ENCODE results near the gene HAGHL. TPM values are rescaled to one million over a fixed set of nuclear protein-coding genes. Genes with fewer than 3 reads are reported as not detected.

The HAGHL gene
- total RNA-seq, 2 experiments from 2014 or later: 8.9 to 9.1 TPM

DNA sequence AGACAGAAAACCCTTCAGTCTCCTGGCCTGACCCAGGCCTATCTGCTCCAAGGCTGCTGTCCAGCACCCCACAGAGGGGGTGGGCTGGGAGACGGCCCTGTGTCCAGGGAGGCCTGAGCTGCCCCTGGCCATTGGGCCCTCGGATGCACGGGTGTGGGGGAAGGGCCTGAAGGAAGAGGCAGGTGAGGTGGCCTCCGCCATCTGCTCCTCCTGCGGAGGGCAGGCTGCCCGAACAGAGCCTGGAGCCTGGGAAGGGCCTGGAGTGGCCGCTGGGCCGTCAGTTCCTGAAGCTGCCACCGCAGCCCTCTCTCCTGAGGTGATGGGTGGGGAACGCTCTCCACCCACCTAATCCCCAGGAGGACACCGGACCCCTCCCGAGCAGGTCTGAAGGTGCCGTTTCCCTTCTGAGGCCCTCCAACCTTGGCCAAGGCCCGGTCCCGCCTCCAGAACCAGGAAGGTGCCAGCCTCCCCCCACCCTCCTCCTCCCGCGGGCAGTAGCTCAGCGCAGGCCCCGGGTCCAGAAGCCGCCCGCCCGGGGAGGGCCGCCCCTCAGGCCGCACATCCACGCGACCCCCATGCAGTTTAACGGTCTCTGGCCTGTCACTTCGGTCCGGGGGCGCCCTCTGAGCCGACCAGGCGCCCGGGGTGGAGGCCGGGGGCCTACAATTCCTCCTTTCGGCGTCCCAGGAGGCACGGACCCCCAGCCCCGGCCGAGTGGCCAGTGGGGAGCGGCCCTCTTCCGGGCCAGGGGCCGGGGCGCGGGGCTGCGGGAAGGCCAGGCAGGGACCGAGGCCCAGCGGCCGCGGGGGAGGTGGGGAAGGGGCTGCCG, 22.1 kb upstream of the HAGHL start:
- H3K27me3 Mint-ChIP-seq: peaks cover 60% of the 10 kb centered on the region
- no peak for DNase-seq
- no peak overlapping the region for H3K27ac Mint-ChIP-seq
- ChIA-PET CTCF (interaction anchor here (0.8 to 2.0 kb wide), 2 partner anchors 8 to 15 kb away, joined by 3 to 6 read pairs; no protein-coding TSS in a partner anchor), POLR2A (interaction anchor here (0.8 kb wide), 1 partner anchor 9 kb away, joined by 4 read pairs; no protein-coding TSS in a partner anchor)
- peaks cover 4% of the 10 kb centered on the region for H3K4me1 Mint-ChIP-seq
- H3K4me3 Mint-ChIP-seq: no peak overlapping the region
- no peaks in the 10 kb centered on the region for H3K36me3 Mint-ChIP-seq (ENCODE audit: low read depth)
- H3K9me3 Mint-ChIP-seq: no peaks in the 10 kb centered on the region

DNA sequence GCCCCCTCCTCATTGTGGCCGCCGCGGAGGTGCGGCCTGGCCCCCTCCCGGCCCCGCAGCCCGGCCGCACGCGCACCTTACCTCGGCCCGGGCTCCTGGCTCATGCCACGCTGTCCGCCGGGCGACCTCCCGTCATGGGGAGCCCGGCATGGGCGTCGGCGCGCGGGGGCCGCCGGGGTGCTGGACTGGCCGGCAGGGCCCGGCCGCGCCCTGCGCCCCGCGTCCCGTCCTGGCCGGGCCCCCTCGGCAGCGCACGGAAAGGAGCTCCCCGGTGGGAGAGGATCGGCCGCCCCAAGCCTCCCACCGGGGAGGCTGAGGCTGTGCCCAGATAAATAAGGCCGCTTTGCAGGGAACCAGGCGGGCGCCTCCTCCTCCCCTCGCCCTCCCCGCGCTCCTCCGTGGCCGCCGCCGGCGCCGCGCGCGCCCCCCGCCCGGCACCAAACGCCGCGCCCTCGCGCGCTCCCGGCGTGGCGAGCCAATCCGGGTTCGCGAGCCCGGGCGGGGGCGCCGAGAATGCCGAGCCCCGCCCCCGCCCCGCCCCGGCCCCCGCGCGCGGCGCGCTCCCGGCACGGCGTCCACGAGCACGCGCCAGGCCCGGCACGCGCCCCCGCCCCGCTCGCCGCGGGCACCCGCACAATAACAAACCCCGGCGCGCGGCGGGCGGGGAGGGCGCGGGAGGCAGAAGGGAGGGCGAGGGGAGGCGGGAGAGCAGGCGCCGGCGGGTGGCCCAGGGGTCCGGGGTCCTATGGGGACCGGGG, 21.3 kb upstream of the HAGHL start, which contains the start of gene FBXL16:
FBXL16 (minus strand) TSS at position 371 of the 758 bp plus-strand sequence. CDS start 8,396 bp downstream, outside the sequence.
- peak; percentile 31 for DNase-seq
- H3K9me3 Mint-ChIP-seq: no peaks in the 10 kb centered on the region
- H3K27me3 Mint-ChIP-seq: peaks cover 57% of the 10 kb centered on the region
- no peak within 1 kb of the TSS for H3K4me3 Mint-ChIP-seq
- POLR2A ChIA-PET: interaction anchor here (0.8 kb wide), 1 partner anchor 10 kb away, joined by 4 read pairs; no protein-coding TSS in a partner anchor
- no peaks in the 10 kb centered on the region for H3K36me3 Mint-ChIP-seq (ENCODE audit: low read depth)
- CTCF ChIA-PET: no interaction called here
- no peak within 1 kb of the TSS for H3K27ac Mint-ChIP-seq
- H3K4me1 Mint-ChIP-seq: no peaks in the 10 kb centered on the region

DNA sequence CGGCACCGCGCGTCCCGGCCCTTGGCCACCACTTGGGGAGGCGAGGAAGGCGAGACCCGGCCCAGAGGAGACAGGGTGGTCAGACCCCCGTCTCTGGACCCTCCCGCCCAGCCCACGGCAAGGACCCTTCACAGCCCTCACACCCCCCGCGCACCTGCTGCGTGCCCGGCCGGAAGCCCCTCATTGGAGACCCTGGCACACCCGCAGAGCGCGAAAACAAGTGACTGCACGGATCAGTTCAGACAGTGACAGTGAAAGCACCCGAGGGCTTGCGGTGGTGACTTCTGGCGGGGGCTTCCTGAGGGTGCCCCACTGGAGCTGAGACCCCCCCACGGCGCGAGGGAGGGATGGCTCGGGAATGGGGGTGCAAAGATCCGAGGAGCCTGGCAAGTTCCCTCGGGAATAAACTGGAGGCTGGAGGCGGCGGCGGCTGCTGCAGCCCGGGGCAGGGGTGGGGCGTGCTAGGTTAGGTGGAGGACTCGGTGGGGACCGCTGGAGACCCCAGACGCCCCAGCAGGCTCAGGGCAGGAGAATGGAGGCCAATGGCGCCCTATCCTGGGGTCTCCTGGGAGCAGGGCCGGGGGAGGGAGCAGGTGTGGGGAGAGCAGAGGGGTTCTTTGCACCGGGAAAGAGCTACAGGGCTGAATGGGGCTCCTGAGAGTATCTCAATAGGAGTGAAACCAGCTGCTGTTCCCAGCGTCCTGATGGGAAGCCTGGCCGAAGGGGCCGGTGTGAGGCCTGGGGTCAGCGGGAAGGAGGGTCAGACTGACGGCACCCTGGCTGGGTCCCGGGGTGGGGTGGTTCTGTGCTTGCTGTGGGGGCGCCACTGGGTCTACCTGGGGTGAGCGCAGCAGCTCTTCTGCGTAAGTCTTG, 20.5 kb upstream of the HAGHL start:
- ChIA-PET CTCF (interaction anchor here (1.3 to 1.4 kb wide), 2 partner anchors 10 to 30 kb away, joined by 3 read pairs; no protein-coding TSS in a partner anchor), POLR2A (interaction anchor here (1.1 kb wide), 1 partner anchor 38 kb away, joined by 4 read pairs; the partner anchor contains the start of gene RHOT2)
- Mint-ChIP-seq H3K27me3 (peaks cover 52% of the 10 kb centered on the region), H3K27ac (no peak overlapping the region), H3K4me1 (no peaks in the 10 kb centered on the region), H3K9me3 (no peaks in the 10 kb centered on the region), H3K4me3 (no peak overlapping the region), H3K36me3 (ENCODE audit: low read depth) (no peaks in the 10 kb centered on the region)
- no peak for DNase-seq

DNA sequence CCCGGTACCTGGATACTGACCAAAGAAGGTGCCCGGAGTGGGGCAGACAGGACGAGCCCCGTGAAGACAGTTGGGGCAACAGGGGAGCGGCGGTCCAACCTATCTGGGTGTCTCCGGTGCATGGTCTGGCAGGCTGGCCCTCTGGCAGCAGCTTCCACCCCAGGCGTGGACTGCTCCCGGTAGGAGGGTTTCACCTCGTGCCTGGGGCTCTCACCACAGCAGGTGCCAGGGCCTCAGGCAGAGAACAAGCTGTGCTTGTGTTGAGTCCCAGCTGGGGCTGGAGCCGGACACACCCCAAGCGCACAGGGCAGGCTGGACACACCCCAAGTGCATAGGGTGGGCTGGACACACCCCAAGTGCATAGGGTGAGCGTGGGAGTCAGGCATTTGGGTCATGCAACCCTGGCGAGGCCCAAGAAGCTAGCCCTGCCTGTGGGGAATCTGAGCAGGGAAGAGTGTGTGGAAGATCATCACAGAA, 19.8 kb upstream of the HAGHL start:
- POLR2A ChIA-PET: interaction anchor here (1.1 to 1.8 kb wide), 2 partner anchors 11 to 39 kb away, joined by 4 to 9 read pairs; partner anchors contain the start of gene RHOT2
- no peak overlapping the region for H3K27ac Mint-ChIP-seq
- no peaks in the 10 kb centered on the region for H3K4me1 Mint-ChIP-seq
- peaks cover 46% of the 10 kb centered on the region for H3K27me3 Mint-ChIP-seq
- CTCF ChIA-PET: interaction anchor here (1.3 to 1.4 kb wide), 2 partner anchors 9 to 29 kb away, joined by 3 read pairs; no protein-coding TSS in a partner anchor
- H3K9me3 Mint-ChIP-seq: no peaks in the 10 kb centered on the region
- H3K4me3 Mint-ChIP-seq: no peak overlapping the region
- H3K36me3 Mint-ChIP-seq (ENCODE audit: low read depth): no peaks in the 10 kb centered on the region
- no peak for DNase-seq

DNA sequence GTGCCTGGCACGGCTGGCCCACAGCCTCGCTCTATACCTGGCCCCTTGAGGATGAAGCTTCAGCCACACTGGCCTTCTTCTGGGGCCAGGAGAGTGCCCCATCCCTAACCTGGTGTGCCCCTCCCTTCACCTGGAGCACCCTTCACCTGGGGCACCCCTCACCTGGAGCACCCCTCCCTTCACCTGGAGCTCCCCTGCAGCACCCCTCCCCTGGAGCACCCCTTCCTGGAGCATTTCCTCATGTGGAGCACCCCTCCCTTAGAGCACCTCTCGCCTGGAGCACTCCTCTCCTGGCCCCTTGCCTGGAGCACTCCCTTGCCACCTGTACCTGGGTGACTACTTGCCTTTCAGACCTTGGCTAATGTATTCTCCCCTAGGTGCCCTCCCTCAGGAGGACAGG, 18.9 kb upstream of the HAGHL start:
- no peak overlapping the region for H3K4me3 Mint-ChIP-seq
- DNase-seq: no peak
- no peaks in the 10 kb centered on the region for H3K36me3 Mint-ChIP-seq (ENCODE audit: low read depth)
- H3K9me3 Mint-ChIP-seq: no peaks in the 10 kb centered on the region
- H3K4me1 Mint-ChIP-seq: peaks cover 3% of the 10 kb centered on the region
- ChIA-PET CTCF (no interaction called here), POLR2A (interaction anchor here (1.1 to 1.8 kb wide), 2 partner anchors 12 to 40 kb away, joined by 4 to 9 read pairs; partner anchors contain the start of gene RHOT2)
- no peak overlapping the region for H3K27ac Mint-ChIP-seq
- H3K27me3 Mint-ChIP-seq: peaks cover 41% of the 10 kb centered on the region

DNA sequence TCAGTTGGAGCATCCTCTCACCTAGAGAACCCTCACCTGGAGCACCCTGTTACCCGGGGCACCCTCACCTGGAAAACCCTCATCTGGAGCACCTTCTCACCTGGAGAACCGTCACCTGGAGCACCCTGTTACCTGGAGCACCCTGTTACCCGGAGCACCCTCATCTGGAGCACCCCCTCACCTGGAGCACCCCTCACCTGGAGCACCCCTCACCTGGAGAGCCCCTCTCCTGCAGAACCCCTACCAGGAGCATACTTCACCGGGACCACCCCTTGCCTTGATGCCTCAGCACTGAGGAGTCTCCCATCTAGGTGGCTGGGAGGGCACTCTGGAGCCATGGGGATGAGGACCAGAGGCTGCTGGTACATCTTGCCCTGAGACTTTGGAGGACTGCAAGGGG, 17.9 kb upstream of the HAGHL start:
- CTCF ChIA-PET: interaction anchor here (1.0 kb wide), 1 partner anchor 349 kb away, joined by 4 read pairs; no protein-coding TSS in a partner anchor
- Mint-ChIP-seq H3K36me3 (ENCODE audit: low read depth) (no peaks in the 10 kb centered on the region), H3K4me1 (peaks cover 3% of the 10 kb centered on the region), H3K27me3 (peaks cover 39% of the 10 kb centered on the region), H3K9me3 (no peaks in the 10 kb centered on the region), H3K27ac (no peak overlapping the region), H3K4me3 (no peak overlapping the region)
- DNase-seq: no peak
- POLR2A ChIA-PET: interaction anchor here (1.1 to 1.8 kb wide), 2 partner anchors 13 to 18 kb away, joined by 3 to 9 read pairs; partner anchors contain the start of gene HAGHL

DNA sequence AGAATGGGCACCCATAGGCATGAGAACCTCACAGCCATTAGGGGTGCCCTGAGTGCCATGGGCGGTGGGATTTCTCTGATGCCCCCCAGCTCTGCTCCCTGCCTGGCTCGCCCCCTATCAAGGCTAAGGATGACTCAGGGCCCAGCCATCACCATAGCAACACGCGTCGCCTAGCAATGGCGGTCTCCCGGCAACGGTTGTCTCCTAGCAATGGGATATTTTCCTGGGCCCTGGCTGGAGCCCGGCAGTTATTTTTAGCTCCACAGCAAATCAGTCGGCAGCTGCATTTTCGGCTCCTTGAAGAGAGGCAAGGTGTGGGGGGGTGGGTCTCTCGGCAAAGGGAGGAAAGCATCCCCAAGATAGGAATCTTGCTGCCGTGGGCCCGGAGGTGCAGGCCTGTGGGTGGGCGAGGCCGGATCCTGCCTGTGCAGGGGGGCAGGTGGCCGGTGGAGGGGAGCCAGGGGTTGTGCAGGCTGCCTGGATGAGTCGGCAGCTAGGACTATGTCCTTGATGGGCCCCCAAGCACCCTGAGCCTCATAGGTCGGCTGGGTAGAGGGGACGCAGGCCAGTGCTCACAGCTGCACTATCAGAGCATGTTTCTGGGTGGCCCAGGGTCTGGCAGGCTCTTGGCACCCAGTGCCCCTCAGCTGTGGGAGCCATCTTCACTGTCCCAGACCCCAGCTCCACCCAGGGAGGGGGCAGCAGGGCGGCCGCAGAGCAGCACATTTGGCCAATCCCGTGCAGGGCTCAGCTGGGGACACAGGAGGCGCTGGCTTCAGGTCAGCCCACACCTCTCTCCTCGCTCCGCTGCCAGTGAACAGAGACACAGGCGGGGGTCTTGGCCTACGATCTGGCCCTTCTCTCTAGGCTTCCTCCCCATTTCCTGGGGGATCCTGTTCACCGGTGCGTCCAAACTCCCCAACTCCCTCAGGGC, 17.1 kb upstream of the HAGHL start:
- POLR2A ChIA-PET: interaction anchor here (1.1 kb wide), 1 partner anchor 18 kb away, joined by 3 read pairs; the partner anchor contains the start of gene HAGHL
- peaks cover 37% of the 10 kb centered on the region for H3K27me3 Mint-ChIP-seq
- DNase-seq: no peak
- H3K4me1 Mint-ChIP-seq: peaks cover 3% of the 10 kb centered on the region
- H3K27ac Mint-ChIP-seq: no peak overlapping the region
- no peaks in the 10 kb centered on the region for H3K36me3 Mint-ChIP-seq (ENCODE audit: low read depth)
- CTCF ChIA-PET: interaction anchor here (0.5 to 1.5 kb wide), 8 partner anchors 10 to 348 kb away, joined by 3 to 5 read pairs (median 4); partner anchors contain the start of genes ANTKMT, CHTF18 and RPUSD1
- H3K9me3 Mint-ChIP-seq: no peaks in the 10 kb centered on the region
- no peak overlapping the region for H3K4me3 Mint-ChIP-seq

DNA sequence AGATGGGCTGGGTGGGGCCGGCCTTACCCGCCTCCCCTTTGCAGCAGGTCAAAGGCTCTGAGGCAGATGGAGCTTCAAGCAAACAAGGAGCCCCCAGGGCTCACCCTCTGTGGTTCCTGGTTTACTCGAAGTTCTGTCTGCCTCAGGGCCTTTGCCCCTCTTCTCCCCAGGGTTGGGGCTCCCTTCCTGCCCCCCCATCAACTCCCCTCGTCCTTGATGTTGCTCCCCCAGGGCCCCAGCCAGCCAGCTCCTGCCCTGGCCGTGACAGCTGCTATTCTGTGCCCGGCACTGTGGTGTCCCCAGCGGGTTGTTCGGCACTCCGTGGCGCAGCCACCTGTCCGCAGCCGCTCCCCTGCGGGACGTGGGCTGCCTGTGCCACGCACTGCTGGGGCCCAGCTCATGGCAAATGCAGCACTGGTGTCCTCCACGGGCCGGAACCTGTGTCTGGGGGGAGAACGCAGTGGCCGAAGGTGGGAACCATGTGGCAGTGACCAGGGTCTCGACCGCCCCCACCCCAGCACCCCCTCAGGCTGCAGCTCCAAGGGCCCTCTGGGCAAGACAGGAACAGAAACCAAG, 16.3 kb upstream of the HAGHL start:
- no peaks in the 10 kb centered on the region for H3K9me3 Mint-ChIP-seq
- ChIA-PET POLR2A (no interaction called here), CTCF (interaction anchor here (0.5 to 1.9 kb wide), 8 partner anchors 9 to 78 kb away, joined by 3 to 10 read pairs (median 4); partner anchors contain the start of genes ANTKMT, CHTF18, CIAO3 and RPUSD1)
- H3K27ac Mint-ChIP-seq: no peak overlapping the region
- no peaks in the 10 kb centered on the region for H3K36me3 Mint-ChIP-seq (ENCODE audit: low read depth)
- peaks cover 37% of the 10 kb centered on the region for H3K27me3 Mint-ChIP-seq
- no peak for DNase-seq
- peaks cover 3% of the 10 kb centered on the region for H3K4me1 Mint-ChIP-seq
- H3K4me3 Mint-ChIP-seq: no peak overlapping the region

DNA sequence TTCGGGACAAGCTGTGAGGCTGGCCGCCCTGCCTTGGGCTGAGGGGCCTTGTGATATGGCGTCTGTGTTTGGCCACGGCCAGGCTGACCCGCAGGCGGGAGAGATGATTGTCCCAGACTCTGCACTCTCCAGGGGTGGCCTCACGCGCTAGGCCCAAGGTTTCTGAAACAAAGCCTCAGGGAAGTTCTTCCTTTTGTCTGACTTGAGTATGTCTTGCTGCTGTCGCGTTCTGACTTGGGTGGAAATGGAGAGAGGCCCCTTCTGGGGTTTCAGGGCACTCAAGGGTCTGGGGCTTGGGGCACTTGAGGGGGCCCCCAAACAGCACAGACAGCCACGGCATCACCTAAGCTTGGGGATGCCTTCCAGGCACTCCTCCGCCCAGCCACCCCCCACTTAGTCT, 15.8 kb upstream of the HAGHL start:
- Mint-ChIP-seq H3K27me3 (peaks cover 41% of the 10 kb centered on the region), H3K36me3 (ENCODE audit: low read depth) (no peaks in the 10 kb centered on the region), H3K4me1 (peaks cover 4% of the 10 kb centered on the region), H3K4me3 (no peak overlapping the region), H3K27ac (no peak overlapping the region), H3K9me3 (no peaks in the 10 kb centered on the region)
- ChIA-PET CTCF (interaction anchor here (1.1 to 1.9 kb wide), 4 partner anchors 12 to 77 kb away, joined by 3 to 10 read pairs (median 4); partner anchors contain the start of genes CHTF18, CIAO3 and RPUSD1), POLR2A (no interaction called here)
- no peak for DNase-seq

DNA sequence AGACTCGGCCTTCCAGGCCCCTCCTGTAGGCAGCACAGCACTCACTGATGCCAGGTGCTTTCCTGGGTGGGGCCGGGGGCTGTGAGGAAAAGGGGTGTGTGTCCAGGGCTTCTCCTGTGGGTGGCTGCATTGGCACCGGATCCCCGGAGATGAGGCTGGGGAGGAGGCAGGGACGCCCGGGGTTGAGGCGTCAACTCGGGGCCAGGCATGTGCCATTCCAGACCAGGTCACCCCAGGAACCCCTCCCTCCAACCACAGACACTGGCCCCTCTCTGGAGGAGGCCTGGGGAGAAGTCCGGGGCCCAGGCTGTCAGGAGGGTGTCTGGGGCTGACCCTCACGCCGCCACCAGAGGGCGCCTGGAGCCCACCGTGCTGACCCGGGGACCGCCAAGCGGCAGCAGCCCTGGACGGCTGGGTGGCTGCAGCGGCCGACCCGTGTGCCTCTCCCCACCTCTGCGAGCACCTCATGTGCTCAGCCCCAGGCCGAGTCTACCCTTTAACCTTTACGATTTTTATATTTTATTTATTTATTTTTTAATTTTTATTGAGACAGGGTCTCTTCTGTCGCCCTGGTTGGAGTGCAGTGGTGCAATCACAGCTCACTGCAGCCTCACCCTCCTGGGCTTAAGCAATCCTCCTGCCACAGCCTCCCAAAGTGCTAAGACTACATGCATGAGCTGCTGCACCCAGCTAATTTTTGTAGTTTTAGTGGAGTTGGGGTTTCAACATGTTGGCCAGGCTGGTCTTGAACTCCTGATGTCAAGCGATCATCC, 15.2 kb upstream of the HAGHL start:
- H3K4me1 Mint-ChIP-seq: peaks cover 4% of the 10 kb centered on the region
- peak; percentile 81 for DNase-seq
- H3K27me3 Mint-ChIP-seq: peaks cover 39% of the 10 kb centered on the region
- no peaks in the 10 kb centered on the region for H3K9me3 Mint-ChIP-seq
- ChIA-PET POLR2A (no interaction called here), CTCF (interaction anchor here (0.7 to 2.6 kb wide), 16 partner anchors 8 to 391 kb away, joined by 3 to 23 read pairs (median 5); partner anchors contain the start of genes ANTKMT, CCDC78, CHTF18 and CIAO3)
- no peaks in the 10 kb centered on the region for H3K36me3 Mint-ChIP-seq (ENCODE audit: low read depth)
- H3K27ac Mint-ChIP-seq: no peak overlapping the region
- H3K4me3 Mint-ChIP-seq: no peak overlapping the region

All from activated CD4-positive, alpha-beta memory T cell treated with anti-CD3 and anti-CD28 coated beads, Interleukin-2, amount 10 ng/mL, durations not matched to agents 7 days and 5 days (primary cell).